ENCODE results near the gene MTUS2. TPM values are rescaled to one million over a fixed set of nuclear protein-coding genes. Genes with fewer than 3 reads are reported as not detected.
A peak's percentile ranks its signal among the peaks of the same experiment; 100 is the strongest.

The MTUS2 gene
- total and polyA plus RNA-seq, 7 experiments from 2014 or later: 0.05 to 0.83 TPM; not detected in 5

GRCh38 chr13:29541400-29541799 is 721.3 kb downstream of the MTUS2 start:
- no peaks in the 10 kb centered on the region for H3K27me3 ChIP-seq (ENCODE audit: control insufficient read depth in 2 of 2, insufficient read depth in 2 of 2, low read length in 2 of 2)
- intact Hi-C loops (cut with micrococcal nuclease): no loop called here
- ATAC-seq: no peak
- POLR2A ChIA-PET: no interaction called here
- Mint-ChIP-seq H3K27ac (peak overlapping the region in 1 of 9 donors; percentile 7), H3K9me3 (no peaks in the 10 kb centered on the region), H3K4me1 (peaks cover 10 to 42% (median 19%) of the 10 kb centered on the region in 7 donors), H3K36me3 (peaks cover 2 to 22% (median 8%) of the 10 kb centered on the region in 5 donors), H3K27me3 (no peaks in the 10 kb centered on the region), H3K4me3 (no peak overlapping the region)
- H3K9me3 ChIP-seq (ENCODE audit: control insufficient read depth in 2 of 3, low read length in 3 of 3): no peaks in the 10 kb centered on the region
- H3K4me1 ChIP-seq (ENCODE audit: control insufficient read depth in 2 of 2, insufficient read depth in 2 of 2, low read length in 2 of 2): no peaks in the 10 kb centered on the region
- DNase-seq: no peak
- peaks cover 0 to 9% (median 0%) of the 10 kb centered on the region in 3 experiments for H3K36me3 ChIP-seq (ENCODE audit: control insufficient read depth in 2 of 3, insufficient read depth in 3 of 3, low read length in 3 of 3)
- CTCF ChIA-PET: no interaction called here
- H3K4me3 ChIP-seq (ENCODE audit: low read length): no peak overlapping the region
- H3K27ac ChIP-seq (ENCODE audit: low read depth, low read length): no peak overlapping the region

GRCh38 chr13:29542381-29542780 is 722.2 kb downstream of the MTUS2 start:
- Histone ChIP-seq H3K4me1 (ENCODE audit: control insufficient read depth in 2 of 2, insufficient read depth in 2 of 2, low read length in 2 of 2) (no peaks in the 10 kb centered on the region), H3K36me3 (ENCODE audit: control insufficient read depth in 2 of 3, insufficient read depth in 3 of 3, low read length in 3 of 3) (peaks cover 0 to 9% (median 0%) of the 10 kb centered on the region in 3 experiments), H3K9me3 (ENCODE audit: control insufficient read depth in 2 of 3, low read length in 3 of 3) (no peaks in the 10 kb centered on the region), H3K4me3 (ENCODE audit: low read length) (no peak overlapping the region), H3K27me3 (ENCODE audit: control insufficient read depth in 2 of 2, insufficient read depth in 2 of 2, low read length in 2 of 2) (no peaks in the 10 kb centered on the region), H3K27ac (ENCODE audit: low read depth, low read length) (no peak overlapping the region)
- intact Hi-C loops (cut with micrococcal nuclease): no loop called here
- DNase-seq: no peak
- no peaks in the 10 kb centered on the region for H3K9me3 Mint-ChIP-seq
- no peaks in the 10 kb centered on the region for H3K27me3 Mint-ChIP-seq
- H3K36me3 Mint-ChIP-seq: peaks cover 6 to 28% (median 8%) of the 10 kb centered on the region in 5 donors
- ChIA-PET POLR2A (interaction anchor here (0.6 kb wide), 1 partner anchor 583 kb away, joined by 3 read pairs; no protein-coding TSS in a partner anchor), CTCF (no interaction called here)
- no peak for ATAC-seq
- peak overlapping the region in 1 of 9 donors; percentile 46 for H3K27ac Mint-ChIP-seq
- H3K4me3 Mint-ChIP-seq: no peak overlapping the region
- peaks cover 13 to 47% (median 21%) of the 10 kb centered on the region in 7 donors for H3K4me1 Mint-ChIP-seq

- H3K27ac Mint-ChIP-seq: peak overlapping the region in 1 of 9 donors; percentile 53
- POLR2A ChIA-PET: no interaction called here
Observed at GRCh38 chr13:29543230-29544215, 723.4 kb downstream of the MTUS2 start.

GRCh38 chr13:29545988-29546387 is 725.8 kb downstream of the MTUS2 start:
- CTCF ChIA-PET: no interaction called here

More at GRCh38 chr13:29543230-29544215, 723.4 kb downstream of the MTUS2 start:
- H3K36me3 ChIP-seq (ENCODE audit: control insufficient read depth in 2 of 3, insufficient read depth in 3 of 3, low read length in 3 of 3): peaks cover 0 to 15% (median 0%) of the 10 kb centered on the region in 3 experiments
- Mint-ChIP-seq H3K4me3 (no peak overlapping the region), H3K9me3 (no peaks in the 10 kb centered on the region), H3K4me1 (peaks cover 8 to 39% (median 15%) of the 10 kb centered on the region in 7 donors), H3K27me3 (no peaks in the 10 kb centered on the region), H3K36me3 (peaks cover 6 to 33% (median 18%) of the 10 kb centered on the region in 5 donors)
- H3K9me3 ChIP-seq (ENCODE audit: control insufficient read depth in 2 of 3, low read length in 3 of 3): no peaks in the 10 kb centered on the region
- CTCF ChIA-PET: no interaction called here
- no peaks in the 10 kb centered on the region for H3K4me1 ChIP-seq (ENCODE audit: control insufficient read depth in 2 of 2, insufficient read depth in 2 of 2, low read length in 2 of 2)
- H3K4me3 ChIP-seq (ENCODE audit: low read length): no peak overlapping the region
- H3K27ac ChIP-seq (ENCODE audit: low read depth, low read length): no peak overlapping the region
- no peaks in the 10 kb centered on the region for H3K27me3 ChIP-seq (ENCODE audit: control insufficient read depth in 2 of 2, insufficient read depth in 2 of 2, low read length in 2 of 2)
- intact Hi-C loops (cut with micrococcal nuclease): no loop called here
- ATAC-seq (no peak), DNase-seq (peak in 1 of 9 donors; percentile 42)

GRCh38 chr13:29546662-29547061 is 726.5 kb downstream of the MTUS2 start:
- ChIA-PET CTCF (no interaction called here), POLR2A (no interaction called here)
- Mint-ChIP-seq H3K4me1 (peaks cover 4 to 32% (median 16%) of the 10 kb centered on the region in 7 donors), H3K27ac (peak overlapping the region in 2 of 9 donors; percentile 12 to 45), H3K9me3 (no peaks in the 10 kb centered on the region), H3K4me3 (no peak overlapping the region), H3K36me3 (peaks cover 11 to 55% (median 32%) of the 10 kb centered on the region in 5 donors), H3K27me3 (no peaks in the 10 kb centered on the region)
- Histone ChIP-seq H3K9me3 (ENCODE audit: control insufficient read depth in 2 of 3, low read length in 3 of 3) (no peaks in the 10 kb centered on the region), H3K36me3 (ENCODE audit: control insufficient read depth in 2 of 3, insufficient read depth in 3 of 3, low read length in 3 of 3) (peaks cover 0 to 41% (median 6%) of the 10 kb centered on the region in 3 experiments), H3K4me1 (ENCODE audit: control insufficient read depth in 2 of 2, insufficient read depth in 2 of 2, low read length in 2 of 2) (no peaks in the 10 kb centered on the region), H3K27me3 (ENCODE audit: control insufficient read depth in 2 of 2, insufficient read depth in 2 of 2, low read length in 2 of 2) (no peaks in the 10 kb centered on the region), H3K27ac (ENCODE audit: low read depth, low read length) (no peak overlapping the region), H3K4me3 (ENCODE audit: low read length) (no peak overlapping the region)
- no peak for ATAC-seq
- intact Hi-C loops (cut with micrococcal nuclease): no loop called here
- no peak for DNase-seq

More at GRCh38 chr13:29545988-29546387, 725.8 kb downstream of the MTUS2 start:
- Mint-ChIP-seq H3K4me3 (no peak overlapping the region), H3K27ac (no peak overlapping the region), H3K9me3 (no peaks in the 10 kb centered on the region), H3K4me1 (peaks cover 5 to 39% (median 16%) of the 10 kb centered on the region in 7 donors), H3K36me3 (peaks cover 8 to 49% (median 31%) of the 10 kb centered on the region in 5 donors), H3K27me3 (no peaks in the 10 kb centered on the region)
- Histone ChIP-seq H3K9me3 (ENCODE audit: control insufficient read depth in 2 of 3, low read length in 3 of 3) (no peaks in the 10 kb centered on the region), H3K27ac (ENCODE audit: low read depth, low read length) (no peak overlapping the region), H3K4me1 (ENCODE audit: control insufficient read depth in 2 of 2, insufficient read depth in 2 of 2, low read length in 2 of 2) (no peaks in the 10 kb centered on the region), H3K27me3 (ENCODE audit: control insufficient read depth in 2 of 2, insufficient read depth in 2 of 2, low read length in 2 of 2) (no peaks in the 10 kb centered on the region), H3K36me3 (ENCODE audit: control insufficient read depth in 2 of 3, insufficient read depth in 3 of 3, low read length in 3 of 3) (peaks cover 0 to 34% (median 6%) of the 10 kb centered on the region in 3 experiments), H3K4me3 (ENCODE audit: low read length) (no peak overlapping the region)
- no peak for ATAC-seq
- POLR2A ChIA-PET: no interaction called here
- intact Hi-C loops (cut with micrococcal nuclease): no loop called here
- no peak for DNase-seq

- DNase-seq (no peak), ATAC-seq (no peak)
- H3K4me1 ChIP-seq (ENCODE audit: control insufficient read depth in 2 of 2, insufficient read depth in 2 of 2, low read length in 2 of 2): no peaks in the 10 kb centered on the region
- peaks cover 0 to 46% (median 6%) of the 10 kb centered on the region in 3 experiments for H3K36me3 ChIP-seq (ENCODE audit: control insufficient read depth in 2 of 3, insufficient read depth in 3 of 3, low read length in 3 of 3)
- intact Hi-C loops (cut with micrococcal nuclease): no loop called here
- H3K4me3 Mint-ChIP-seq: no peak overlapping the region
- H3K9me3 ChIP-seq (ENCODE audit: control insufficient read depth in 2 of 3, low read length in 3 of 3): no peaks in the 10 kb centered on the region
- H3K4me3 ChIP-seq (ENCODE audit: low read length): no peak overlapping the region
- no peaks in the 10 kb centered on the region for H3K27me3 ChIP-seq (ENCODE audit: control insufficient read depth in 2 of 2, insufficient read depth in 2 of 2, low read length in 2 of 2)
- H3K27ac Mint-ChIP-seq: peak overlapping the region in 3 of 9 donors; percentile 12 to 45 (median 26)
- CTCF ChIA-PET: no interaction called here
- POLR2A ChIA-PET: no interaction called here
- peaks cover 4 to 35% (median 16%) of the 10 kb centered on the region in 7 donors for H3K4me1 Mint-ChIP-seq
- no peaks in the 10 kb centered on the region for H3K9me3 Mint-ChIP-seq
- H3K27me3 Mint-ChIP-seq: no peaks in the 10 kb centered on the region
- H3K36me3 Mint-ChIP-seq: peaks cover 14 to 60% (median 34%) of the 10 kb centered on the region in 5 donors
- H3K27ac ChIP-seq (ENCODE audit: low read depth, low read length): no peak overlapping the region
Observed at GRCh38 chr13:29547153-29547552, 727.0 kb downstream of the MTUS2 start.
